ENCODE data around the gene PDZRN4. TPM values are rescaled to one million over a fixed set of nuclear protein-coding genes. Genes with fewer than 3 reads are reported as not detected.

Gene PDZRN4
- total RNA-seq, 4 donors from 2014 or later: 43.9 to 75.2 (median 50.6) TPM

GRCh38 chr12:41459111-41459905 is 271.2 kb downstream of the PDZRN4 start:
- WGBS: 28% methylated on average over 2 of the region's 2 CpGs
- Histone ChIP-seq H3K27ac (replicated peaks in 1 of 4) (no peak overlapping the region), H3K4me3 (no peak overlapping the region), H3K4me1 (peaks cover 0 to 19% (median 12%) of the 10 kb centered on the region in 4 donors), H3K27me3 (no peaks in the 10 kb centered on the region), H3K36me3 (no peaks in the 10 kb centered on the region), H3K9me3 (no peaks in the 10 kb centered on the region)
- DNase-seq (ENCODE audit: extremely low spot score): no peak
- intact Hi-C loops (cut with DNase I): no loop called here
- TF ChIP-seq EP300 (IDR thresholded peaks at IDR 0.05): no peak
- TF ChIP-seq POLR2A (IDR thresholded peaks at IDR 0.05; ENCODE audit: low read depth): no peak
- no peak for TF ChIP-seq POLR2AphosphoS5 (IDR thresholded peaks at IDR 0.05)
- no peak for TF ChIP-seq CTCF (IDR thresholded peaks at IDR 0.05)

- DNase-seq (ENCODE audit: extremely low spot score): no peak
- WGBS: 85% methylated on average over 1 of the region's 1 CpG
- intact Hi-C loops (cut with DNase I): no loop called here
- Histone ChIP-seq H3K9me3 (no peaks in the 10 kb centered on the region), H3K4me3 (no peak overlapping the region), H3K4me1 (peaks cover 0 to 19% (median 12%) of the 10 kb centered on the region in 4 donors), H3K27me3 (no peaks in the 10 kb centered on the region), H3K36me3 (no peaks in the 10 kb centered on the region), H3K27ac (replicated peaks in 1 of 4) (no peak overlapping the region)
- TF ChIP-seq EP300 (IDR thresholded peaks at IDR 0.05) (no peak), POLR2A (IDR thresholded peaks at IDR 0.05; ENCODE audit: low read depth) (no peak), CTCF (IDR thresholded peaks at IDR 0.05) (no peak), POLR2AphosphoS5 (IDR thresholded peaks at IDR 0.05) (no peak)
These were observed 271.7 kb downstream of the PDZRN4 start for GRCh38 chr12:41459906-41460214.

- WGBS: 86% methylated on average over 3 of the region's 3 CpGs
- intact Hi-C loops (cut with DNase I): no loop called here
These were observed 272.8 kb downstream of the PDZRN4 start for GRCh38 chr12:41460906-41461305.

GRCh38 chr12:41462312-41462711 is 274.2 kb downstream of the PDZRN4 start:
- TF ChIP-seq EP300 (IDR thresholded peaks at IDR 0.05) (no peak), CTCF (IDR thresholded peaks at IDR 0.05) (no peak), POLR2A (IDR thresholded peaks at IDR 0.05; ENCODE audit: low read depth) (no peak), POLR2AphosphoS5 (IDR thresholded peaks at IDR 0.05) (no peak)
- Histone ChIP-seq H3K36me3 (no peaks in the 10 kb centered on the region), H3K27ac (replicated peaks in 1 of 4) (no peak overlapping the region), H3K27me3 (no peaks in the 10 kb centered on the region), H3K9me3 (no peaks in the 10 kb centered on the region), H3K4me1 (peaks cover 0 to 19% (median 14%) of the 10 kb centered on the region in 4 donors), H3K4me3 (no peak overlapping the region)
- no peak for DNase-seq (ENCODE audit: extremely low spot score)
- intact Hi-C loops (cut with DNase I): no loop called here

More at GRCh38 chr12:41460906-41461305, 272.8 kb downstream of the PDZRN4 start:
- no peaks in the 10 kb centered on the region for H3K27me3 ChIP-seq
- H3K4me1 ChIP-seq: peaks cover 0 to 19% (median 14%) of the 10 kb centered on the region in 4 donors
- no peak for TF ChIP-seq POLR2A (IDR thresholded peaks at IDR 0.05; ENCODE audit: low read depth)
- no peak for TF ChIP-seq CTCF (IDR thresholded peaks at IDR 0.05)
- no peak for TF ChIP-seq EP300 (IDR thresholded peaks at IDR 0.05)
- H3K4me3 ChIP-seq: no peak overlapping the region
- DNase-seq (ENCODE audit: extremely low spot score): no peak
- no peaks in the 10 kb centered on the region for H3K9me3 ChIP-seq
- no peaks in the 10 kb centered on the region for H3K36me3 ChIP-seq
- H3K27ac ChIP-seq (replicated peaks in 1 of 4): no peak overlapping the region

GRCh38 chr12:41465526-41465925 is 277.4 kb downstream of the PDZRN4 start:
- no peaks in the 10 kb centered on the region for H3K27me3 ChIP-seq
- no peaks in the 10 kb centered on the region for H3K9me3 ChIP-seq
- no peak overlapping the region for H3K27ac ChIP-seq (replicated peaks in 1 of 4)
- TF ChIP-seq CTCF (IDR thresholded peaks at IDR 0.05): no peak
- no peak for TF ChIP-seq EP300 (IDR thresholded peaks at IDR 0.05)
- no peak for TF ChIP-seq POLR2A (IDR thresholded peaks at IDR 0.05; ENCODE audit: low read depth)
- no peak for TF ChIP-seq POLR2AphosphoS5 (IDR thresholded peaks at IDR 0.05)
- H3K4me3 ChIP-seq: no peak overlapping the region
- no peak for DNase-seq (ENCODE audit: extremely low spot score)
- WGBS: 25% methylated on average over 1 of the region's 1 CpG
- peaks cover 0 to 5% (median 0%) of the 10 kb centered on the region in 4 donors for H3K4me1 ChIP-seq
- H3K36me3 ChIP-seq: no peaks in the 10 kb centered on the region
- intact Hi-C loops (cut with DNase I): no loop called here

All from esophagus muscularis mucosa (tissue), 4 donors.